GM12864 (cell line): Measurements from ENCODE around the gene FCN3.

ENCODE experiments used
- DNase-seq: peaks from one replicate; pipeline ENCODE4 v3.0.0-alpha.2; 2011; ENCODE audit warnings: low read depth
- H3K4me3 ChIP-seq: 2 replicates; pipeline ENCODE4 v1.5.1; 2011; ENCODE audit warnings: mild to moderate bottlenecking, low read depth, low read length, control low read depth
- CTCF ChIP-seq: IDR thresholded peaks from 2 replicates; pipeline ENCODE4 v1.5.1; 2011; ENCODE audit warnings: low read depth, mild to moderate bottlenecking, moderate library complexity, low read length, control low read depth, inconsistent platforms; ENCODE audit errors: missing control alignments

The FCN3 gene

GRCh38 chr1:27360159-27361043 is 14.2 kb downstream of the FCN3 start:
- no peak overlapping the region for H3K4me3 ChIP-seq
- DNase-seq: no peak
- TF ChIP-seq CTCF: no peak

DNA sequence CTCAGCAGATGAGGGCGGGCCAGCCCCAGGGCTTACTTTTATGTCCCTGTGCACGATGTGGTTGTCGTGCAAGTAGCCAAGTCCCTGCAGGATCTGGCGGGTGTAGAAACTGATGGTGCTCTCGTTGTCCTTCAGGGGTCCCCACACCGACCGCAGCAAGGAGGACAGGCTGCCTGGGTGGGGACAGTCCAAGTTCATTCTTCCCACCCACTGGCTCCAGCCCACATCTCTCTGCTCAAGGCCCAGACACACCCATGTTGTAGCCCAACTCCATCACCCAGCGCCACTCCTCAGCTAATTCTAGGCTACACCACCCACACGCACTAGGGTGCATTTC is 14.8 kb downstream of the FCN3 start:
- H3K4me3 ChIP-seq: no peak overlapping the region
- DNase-seq: no peak
- TF ChIP-seq CTCF: no peak

GRCh38 chr1:27358928-27359313 is 15.7 kb downstream of the FCN3 start:
- no peak for TF ChIP-seq CTCF
- no peak overlapping the region for H3K4me3 ChIP-seq
- DNase-seq: no peak

GRCh38 chr1:27358038-27358927 is 16.3 kb downstream of the FCN3 start:
- no peak for TF ChIP-seq CTCF
- H3K4me3 ChIP-seq: no peak overlapping the region
- no peak for DNase-seq

- peak overlapping the region; percentile 52 for H3K4me3 ChIP-seq
- DNase-seq: no peak
These were observed 17.2 kb downstream of the FCN3 start for GRCh38 chr1:27357281-27358037.

More at GRCh38 chr1:27357281-27358037, 17.2 kb downstream of the FCN3 start:
- TF ChIP-seq CTCF: peak; percentile 97
